ENCODE measurements around the gene EIPR1.

DNA sequence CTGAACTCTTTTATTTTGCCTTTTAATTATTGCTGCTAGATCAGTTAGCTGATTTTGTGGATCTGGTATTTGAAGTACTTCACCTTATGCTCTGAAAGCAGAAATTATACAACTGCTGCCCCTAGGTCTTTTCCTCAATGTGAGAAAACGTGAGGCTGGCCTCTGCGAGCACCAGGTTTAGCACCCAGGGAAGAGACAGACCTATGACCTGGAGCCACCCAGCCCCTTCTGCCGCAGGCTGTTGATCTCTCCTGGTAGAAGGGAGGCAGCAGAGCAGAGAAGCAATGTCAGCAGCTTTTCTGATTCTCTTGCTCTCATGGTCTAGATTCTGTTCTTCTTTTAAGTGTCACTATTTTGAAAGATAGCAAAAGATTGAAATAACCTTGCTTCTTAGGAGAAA, 21.8 kb upstream of the EIPR1 start:
- TF ChIP-seq CTCF (IDR thresholded peaks at IDR 0.05) = no peak
- no peak for TF ChIP-seq POLR2A (IDR thresholded peaks at IDR 0.05)
- TF ChIP-seq EP300 (IDR thresholded peaks at IDR 0.05) = no peak
